Breast epithelium (tissue), 4 donors: Measurements from ENCODE around the gene TTLL10. TPM values are rescaled to one million over a fixed set of nuclear protein-coding genes. Genes with fewer than 3 reads are reported as not detected.
"Not testable (repeated sequence)": the region's sequence is repeated elsewhere in the genome, so short reads cannot be mapped to it uniquely, and the experiment has no call there.

Experiments
- DNase-seq, 2 donors: peaks; one replicate each; pipeline ENCODE4 v3.0.0-alpha.2; 2019; ENCODE audit warnings: low spot score in 2 of 2
- H3K27ac ChIP-seq, 2 donors: fragments of 200-600 bp; sonication (generic) in 1 of 2; one replicate each; pipeline ENCODE4 v1.5.1; 2016 to 2019; ENCODE audit warnings: mild to moderate bottlenecking in 1 of 2
- H3K27me3 ChIP-seq, 2 donors: fragments of 200-600 bp; sonication (generic) in 1 of 2; one replicate each; pipeline versions ENCODE4 v1.5.1 to v1.6.0; 2017 to 2019; ENCODE audit warnings: control low read depth in 1 of 2, mild to moderate bottlenecking in 1 of 2
- H3K36me3 ChIP-seq: fragments of 200-600 bp; one replicate; pipeline ENCODE4 v1.5.1; 2019
- H3K4me1 ChIP-seq, 2 donors: fragments of 200-600 bp; sonication (generic); one replicate each; pipeline ENCODE4 v1.5.1; 2016 to 2019; ENCODE audit warnings: control low read depth in 1 of 2
- H3K4me3 ChIP-seq, 3 donors: fragments of 200-600 bp; sonication (generic); 1 replicate in 2 of 3; 2 replicates in 1 of 3; pipeline ENCODE4 v1.5.1; 2016 to 2019; ENCODE audit warnings: mild to moderate bottlenecking in 3 of 3, moderate library complexity in 2 of 3
- H3K9me3 ChIP-seq, 2 donors: fragments of 200-600 bp; sonication (generic) in 1 of 2; one replicate each; pipeline ENCODE4 v1.5.1; 2016 to 2019; ENCODE audit warnings: control low read depth in 1 of 2
- POLR2A ChIP-seq: fragments of 450-650 bp; IDR thresholded peaks from one replicate; pipeline ENCODE4 v1.6.1; 2016; ENCODE audit warnings: antibody characterized with exemption, mild to moderate bottlenecking, moderate library complexity
- POLR2AphosphoS5 ChIP-seq, 3 donors: sonication (generic); formaldehyde crosslinking; IDR thresholded peaks; one replicate each; pipeline ENCODE4 v1.6.1; 2017; ENCODE audit warnings: antibody characterized with exemption in 3 of 3
- intact Hi-C: fragments of 100-400 bp; cut with DNase I; formaldehyde crosslinking; loops from one replicate; pipeline ENCODE4 v1.15.1; 2023; ENCODE audit warnings: low total_unique reads
- total RNA-seq, 3 donors: library from RNA; depleted of rRNA; stranded (reverse); fragments of >200 nt; gene quantifications; one replicate each; pipeline ENCODE4 v1.1.0, GENCODE V29; 2016
- TF ChIP-seq, protein P1 (sequence below), 3 donors: fragments of 450-650 bp; IDR thresholded peaks; one replicate each; pipeline ENCODE4 v1.5.1; 2016 to 2017; ENCODE audit warnings: antibody characterized with exemption in 3 of 3, mild to moderate bottlenecking in 3 of 3, moderate library complexity in 3 of 3

Gene TTLL10
- total RNA-seq, 3 donors from 2014 or later: 0.15 to 0.33 (median 0.16) TPM

DNA sequence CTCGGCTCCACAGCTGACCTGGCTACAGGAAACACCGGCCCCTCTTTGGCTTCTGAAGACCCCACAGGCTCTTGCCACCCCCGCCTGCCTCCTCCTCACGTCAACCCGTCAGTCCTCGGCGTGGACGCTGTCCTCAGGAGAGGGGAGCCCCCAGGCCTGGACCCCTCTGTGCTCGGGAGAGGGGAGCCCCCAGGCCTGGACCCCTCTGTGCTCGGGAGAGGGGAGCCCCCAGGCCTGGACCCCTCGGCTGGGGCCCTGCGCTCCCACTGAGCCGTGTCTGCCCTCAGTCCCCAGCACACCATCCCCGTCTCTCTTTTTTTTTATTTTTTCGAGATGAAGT lies 31.8 kb upstream of the TTLL10 start:
- intact Hi-C loops: no loop called here
- peaks cover 0 to 7% of the 10 kb centered on the region in 2 donors for H3K4me1 ChIP-seq
- TF ChIP-seq POLR2AphosphoS5 (IDR thresholded peaks at IDR 0.05) (no peak), POLR2A (no peak)
- TF ChIP-seq, protein P1, sequence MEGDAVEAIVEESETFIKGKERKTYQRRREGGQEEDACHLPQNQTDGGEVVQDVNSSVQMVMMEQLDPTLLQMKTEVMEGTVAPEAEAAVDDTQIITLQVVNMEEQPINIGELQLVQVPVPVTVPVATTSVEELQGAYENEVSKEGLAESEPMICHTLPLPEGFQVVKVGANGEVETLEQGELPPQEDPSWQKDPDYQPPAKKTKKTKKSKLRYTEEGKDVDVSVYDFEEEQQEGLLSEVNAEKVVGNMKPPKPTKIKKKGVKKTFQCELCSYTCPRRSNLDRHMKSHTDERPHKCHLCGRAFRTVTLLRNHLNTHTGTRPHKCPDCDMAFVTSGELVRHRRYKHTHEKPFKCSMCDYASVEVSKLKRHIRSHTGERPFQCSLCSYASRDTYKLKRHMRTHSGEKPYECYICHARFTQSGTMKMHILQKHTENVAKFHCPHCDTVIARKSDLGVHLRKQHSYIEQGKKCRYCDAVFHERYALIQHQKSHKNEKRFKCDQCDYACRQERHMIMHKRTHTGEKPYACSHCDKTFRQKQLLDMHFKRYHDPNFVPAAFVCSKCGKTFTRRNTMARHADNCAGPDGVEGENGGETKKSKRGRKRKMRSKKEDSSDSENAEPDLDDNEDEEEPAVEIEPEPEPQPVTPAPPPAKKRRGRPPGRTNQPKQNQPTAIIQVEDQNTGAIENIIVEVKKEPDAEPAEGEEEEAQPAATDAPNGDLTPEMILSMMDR (IDR thresholded peaks at IDR 0.05): no peak

DNA sequence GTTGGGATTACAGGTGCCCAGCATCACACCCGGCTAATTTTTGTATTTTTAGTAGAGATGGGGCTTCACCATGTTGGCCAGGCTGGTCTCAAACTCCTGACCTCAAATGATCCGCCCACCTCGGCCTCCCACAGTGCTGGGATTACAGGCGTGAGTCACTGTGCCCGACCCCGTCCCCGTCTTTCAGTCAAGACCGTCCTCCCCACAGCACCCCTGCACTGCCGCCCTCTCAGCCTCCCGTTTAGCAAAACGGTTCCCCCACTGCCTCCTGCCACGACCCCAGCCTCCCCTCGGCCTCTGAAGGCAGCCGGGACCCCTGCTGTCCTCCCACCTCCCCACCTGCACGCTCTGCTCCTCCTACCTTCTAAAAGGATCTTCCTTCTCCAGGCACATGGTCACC lies 31.3 kb upstream of the TTLL10 start:
- H3K9me3 ChIP-seq, H3K4me3 ChIP-seq, H3K27me3 ChIP-seq, intact Hi-C loops, H3K27ac ChIP-seq, DNase-seq, H3K36me3 ChIP-seq, H3K4me1 ChIP-seq: not testable (repeated sequence)

More for the DNA sequence above, 31.8 kb upstream of the TTLL10 start:
- H3K4me3 ChIP-seq: no peak overlapping the region
- no peaks in the 10 kb centered on the region for H3K9me3 ChIP-seq
- H3K27me3 ChIP-seq: peaks cover 5 to 11% of the 10 kb centered on the region in 2 donors
- H3K27ac ChIP-seq: no peak overlapping the region
- no peak for DNase-seq
- no peaks in the 10 kb centered on the region for H3K36me3 ChIP-seq

DNA sequence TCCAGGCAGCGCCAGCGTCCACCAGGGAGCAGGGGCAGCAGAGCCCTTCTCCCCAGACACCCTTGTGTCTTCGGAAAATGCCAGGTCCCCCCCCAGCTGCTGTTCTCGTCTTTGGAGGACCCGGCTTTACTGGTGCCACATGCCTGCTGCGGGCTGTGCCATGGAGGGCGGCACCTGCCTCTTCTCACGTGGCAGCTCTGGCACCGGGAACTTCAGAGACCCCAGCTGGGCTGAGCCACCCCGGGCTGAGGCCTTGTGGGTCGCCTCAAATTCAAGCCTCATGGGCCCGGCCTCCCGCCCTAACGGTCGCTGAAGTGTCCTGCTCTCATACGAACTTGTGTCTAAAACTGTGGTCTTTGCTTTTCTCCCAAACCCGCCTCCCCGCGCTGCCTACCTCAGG lies 30.8 kb upstream of the TTLL10 start:
- no peaks in the 10 kb centered on the region for H3K36me3 ChIP-seq
- no peak overlapping the region for H3K4me3 ChIP-seq
- intact Hi-C loops: no loop called here
- no peak overlapping the region for H3K27ac ChIP-seq
- TF ChIP-seq, protein P1 (IDR thresholded peaks at IDR 0.05): no peak
- TF ChIP-seq POLR2AphosphoS5 (IDR thresholded peaks at IDR 0.05): no peak
- no peak for TF ChIP-seq POLR2A
- H3K4me1 ChIP-seq: no peaks in the 10 kb centered on the region
- DNase-seq: no peak
- H3K27me3 ChIP-seq: peaks cover 2% of the 10 kb centered on the region in 2 donors
- no peaks in the 10 kb centered on the region for H3K9me3 ChIP-seq

DNA sequence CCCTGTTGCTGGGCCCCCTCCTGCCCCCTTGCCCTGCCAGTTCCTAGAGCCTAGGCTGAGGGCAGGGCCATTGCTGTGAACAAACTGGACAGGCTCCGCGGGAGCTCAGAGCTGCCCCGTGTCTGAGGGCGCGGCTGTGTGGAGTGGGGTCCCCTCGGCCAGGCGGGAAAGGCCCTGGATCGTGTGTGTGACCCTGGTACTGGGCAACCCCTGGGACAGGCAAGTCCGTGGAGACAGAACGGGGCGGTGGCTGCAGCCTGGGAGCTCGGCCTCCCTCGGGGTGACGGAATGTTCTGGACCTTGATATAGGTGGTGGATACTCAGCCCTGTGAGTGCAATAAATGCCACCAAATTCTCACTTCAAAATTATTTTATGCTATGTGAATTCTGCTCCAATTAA lies 30.0 kb upstream of the TTLL10 start:
- H3K4me1 ChIP-seq: no peaks in the 10 kb centered on the region
- no peaks in the 10 kb centered on the region for H3K36me3 ChIP-seq
- no peak for DNase-seq
- peak overlapping the region; percentile 81 to 84 for H3K27ac ChIP-seq
- H3K4me3 ChIP-seq: no peak overlapping the region
- H3K27me3 ChIP-seq: no peaks in the 10 kb centered on the region
- no peaks in the 10 kb centered on the region for H3K9me3 ChIP-seq
- intact Hi-C loops: no loop called here
- TF ChIP-seq, protein P1 (IDR thresholded peaks at IDR 0.05): no peak
- TF ChIP-seq POLR2AphosphoS5 (IDR thresholded peaks at IDR 0.05): no peak
- no peak for TF ChIP-seq POLR2A

DNA sequence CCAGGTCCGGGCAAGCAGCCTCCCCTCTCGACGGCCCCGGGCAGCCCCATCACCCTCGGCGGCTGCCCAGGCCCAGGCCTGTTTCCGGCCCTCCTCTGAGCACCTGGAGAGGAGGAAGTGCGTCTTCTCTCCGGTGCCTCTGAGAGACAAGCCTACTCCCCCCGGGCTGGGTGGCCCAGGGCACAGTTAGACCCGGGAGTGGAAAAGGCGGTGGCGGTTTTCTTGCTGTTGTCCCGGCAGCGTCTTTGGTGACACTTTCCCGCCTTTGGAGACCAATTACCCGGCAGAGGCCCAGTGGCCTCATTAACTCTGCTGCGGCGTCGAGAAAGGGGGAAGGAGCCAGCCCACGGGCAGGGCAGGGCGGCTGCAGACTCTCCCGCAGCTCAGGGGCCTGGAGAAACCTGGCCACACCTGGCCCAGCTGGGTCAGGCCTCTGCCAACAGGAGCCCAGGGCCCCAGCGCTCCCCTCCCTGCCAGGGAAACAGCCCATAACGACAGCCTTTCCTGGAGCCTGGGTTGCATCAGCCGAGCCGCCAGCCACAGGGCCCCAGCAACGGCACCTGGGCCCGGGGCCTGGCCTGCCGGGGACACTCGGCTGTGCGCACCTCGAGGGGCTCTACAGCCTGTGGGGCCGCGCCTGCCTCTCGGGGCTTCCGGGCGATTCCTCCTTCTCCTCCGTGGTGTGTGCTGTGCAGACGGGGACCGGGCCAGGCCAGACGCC lies 29.4 kb upstream of the TTLL10 start:
- intact Hi-C loops: no loop called here
- Histone ChIP-seq H3K9me3 (no peaks in the 10 kb centered on the region), H3K4me3 (no peak overlapping the region), H3K27me3 (no peaks in the 10 kb centered on the region), H3K27ac (peak overlapping the region; percentile 81 to 84), H3K36me3 (no peaks in the 10 kb centered on the region), H3K4me1 (no peaks in the 10 kb centered on the region)
- DNase-seq: no peak
- TF ChIP-seq, protein P1 (IDR thresholded peaks at IDR 0.05): no peak
- TF ChIP-seq POLR2AphosphoS5 (IDR thresholded peaks at IDR 0.05) (no peak), POLR2A (no peak)
